ENCODE measurements around the gene SMTNL2. TPM values are rescaled to one million over a fixed set of nuclear protein-coding genes. Genes with fewer than 3 reads are reported as not detected.
"Not testable (repeated sequence)": the region's sequence is repeated elsewhere in the genome, so short reads cannot be mapped to it uniquely, and the experiment has no call there.

The SMTNL2 gene
- total RNA-seq, 4 donors from 2014 or later, result 0.25 to 3.0 (median 1.0) TPM; not detected in 1

DNA sequence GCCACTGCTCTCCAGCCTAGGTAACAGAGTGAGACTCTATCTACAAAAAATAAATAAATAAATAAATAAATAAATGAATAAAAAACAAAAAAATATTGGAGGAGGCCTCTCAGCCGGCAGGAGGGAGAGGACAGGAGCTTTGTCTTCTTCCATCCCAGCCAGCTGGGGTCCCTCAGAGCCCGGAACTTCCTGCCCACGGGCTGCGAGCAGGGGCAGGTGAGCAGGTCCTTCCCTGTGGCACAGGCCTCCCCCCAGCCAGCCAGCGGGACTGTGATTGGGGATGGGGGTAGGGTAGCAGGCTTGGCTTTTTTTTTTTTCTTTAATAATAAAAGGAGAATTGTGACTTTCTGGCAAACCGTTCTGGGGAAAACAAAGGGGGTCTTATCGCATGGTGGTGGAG lies 10.1 kb downstream of the SMTNL2 start:
- H3K4me3 ChIP-seq (ENCODE audit: low read depth, poor library complexity, severe bottlenecking), result no peak overlapping the region
- 86 to 95% methylated on average over 7 of the region's 7 CpGs for WGBS, 2 donors
- DNase-seq (ENCODE audit: low spot score in 2 of 2), result no peak
- intact Hi-C loops (cut with DNase I; ENCODE audit: low total_unique reads), result no loop called here
- TF ChIP-seq, protein P1, sequence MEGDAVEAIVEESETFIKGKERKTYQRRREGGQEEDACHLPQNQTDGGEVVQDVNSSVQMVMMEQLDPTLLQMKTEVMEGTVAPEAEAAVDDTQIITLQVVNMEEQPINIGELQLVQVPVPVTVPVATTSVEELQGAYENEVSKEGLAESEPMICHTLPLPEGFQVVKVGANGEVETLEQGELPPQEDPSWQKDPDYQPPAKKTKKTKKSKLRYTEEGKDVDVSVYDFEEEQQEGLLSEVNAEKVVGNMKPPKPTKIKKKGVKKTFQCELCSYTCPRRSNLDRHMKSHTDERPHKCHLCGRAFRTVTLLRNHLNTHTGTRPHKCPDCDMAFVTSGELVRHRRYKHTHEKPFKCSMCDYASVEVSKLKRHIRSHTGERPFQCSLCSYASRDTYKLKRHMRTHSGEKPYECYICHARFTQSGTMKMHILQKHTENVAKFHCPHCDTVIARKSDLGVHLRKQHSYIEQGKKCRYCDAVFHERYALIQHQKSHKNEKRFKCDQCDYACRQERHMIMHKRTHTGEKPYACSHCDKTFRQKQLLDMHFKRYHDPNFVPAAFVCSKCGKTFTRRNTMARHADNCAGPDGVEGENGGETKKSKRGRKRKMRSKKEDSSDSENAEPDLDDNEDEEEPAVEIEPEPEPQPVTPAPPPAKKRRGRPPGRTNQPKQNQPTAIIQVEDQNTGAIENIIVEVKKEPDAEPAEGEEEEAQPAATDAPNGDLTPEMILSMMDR (IDR thresholded peaks at IDR 0.05), result no peak
- no peak for TF ChIP-seq POLR2A (IDR thresholded peaks at IDR 0.05)

GRCh38 chr17:4594931-4595684 lies 10.8 kb downstream of the SMTNL2 start:
- no peak for TF ChIP-seq POLR2A (IDR thresholded peaks at IDR 0.05)
- TF ChIP-seq, protein P1 (IDR thresholded peaks at IDR 0.05), result no peak
- intact Hi-C loops (cut with DNase I; ENCODE audit: low total_unique reads), result no loop called here
- no peak for DNase-seq (ENCODE audit: low spot score in 2 of 2)
- H3K4me3 ChIP-seq (ENCODE audit: low read depth, poor library complexity, severe bottlenecking), result no peak overlapping the region
- 62 to 75% methylated on average over 23 to 29 of the region's 29 CpGs for WGBS, 2 donors

GRCh38 chr17:4595685-4596342 lies 11.5 kb downstream of the SMTNL2 start:
- intact Hi-C loops (cut with DNase I; ENCODE audit: low total_unique reads); DNase-seq (ENCODE audit: low spot score in 2 of 2); H3K4me3 ChIP-seq (ENCODE audit: low read depth, poor library complexity, severe bottlenecking): not testable (repeated sequence)
- WGBS, 2 donors, result 95 to 96% methylated on average over 20 to 22 of the region's 23 CpGs

- TF ChIP-seq, protein P1 (IDR thresholded peaks at IDR 0.05), result no peak
- TF ChIP-seq POLR2A (IDR thresholded peaks at IDR 0.05), result no peak
- WGBS, 2 donors, result 93 to 95% methylated on average over 25 to 32 of the region's 36 CpGs
- no peak overlapping the region for H3K4me3 ChIP-seq (ENCODE audit: low read depth, poor library complexity, severe bottlenecking)
- DNase-seq (ENCODE audit: low spot score in 2 of 2), result no peak
- intact Hi-C loops (cut with DNase I; ENCODE audit: low total_unique reads), result no loop called here
Measured at GRCh38 chr17:4596636-4597380, 12.5 kb downstream of the SMTNL2 start.

GRCh38 chr17:4597975-4598374 lies 13.6 kb downstream of the SMTNL2 start:
- TF ChIP-seq, protein P1 (IDR thresholded peaks at IDR 0.05), result no peak
- no peak for TF ChIP-seq POLR2A (IDR thresholded peaks at IDR 0.05)
- intact Hi-C loops (cut with DNase I; ENCODE audit: low total_unique reads), result no loop called here
- WGBS, 2 donors, result 77 to 83% methylated on average over 13 of the region's 13 CpGs
- no peak overlapping the region for H3K4me3 ChIP-seq (ENCODE audit: low read depth, poor library complexity, severe bottlenecking)
- DNase-seq (ENCODE audit: low spot score in 2 of 2), result no peak
